GM23338 (cell line): ENCODE results near the gene BCOR. TPM values are rescaled to one million over a fixed set of nuclear protein-coding genes. Genes with fewer than 3 reads are reported as not detected.

Experiments
- ATAC-seq: fragments of 200-7000 bp; cut with Tn5 transposase; 3 replicates; pipeline ENCODE4 v1.9.1; 2020
- DNase-seq: peaks from one replicate; pipeline ENCODE4 v3.0.0-alpha.2; 2015; ENCODE audit warnings: low spot score
- H2AFZ ChIP-seq: fragments of 200-600 bp; sonication (generic); 2 replicates; pipeline ENCODE4 v1.8.0; 2016; ENCODE audit warnings: antibody characterized with exemption, mild to moderate bottlenecking, moderate library complexity
- H3F3A ChIP-seq: fragments of 200-600 bp; sonication (generic); replicated peaks from 2 replicates; pipeline ENCODE4 v1.8.0; 2017; ENCODE audit warnings: antibody characterized with exemption, mixed run types, low read depth
- H3K27ac ChIP-seq: fragments of 200-600 bp; sonication (generic); 2 replicates; pipeline ENCODE4 v1.6.1; 2016; ENCODE audit warnings: low read depth
- H3K27me3 ChIP-seq: fragments of 200-600 bp; sonication (generic); 2 replicates; pipeline ENCODE4 v1.8.0; 2016; ENCODE audit warnings: mild to moderate bottlenecking, mixed run types, moderate library complexity; ENCODE audit not compliant: insufficient read depth
- H3K36me3 ChIP-seq: fragments of 200-600 bp; sonication (generic); 2 replicates; pipeline ENCODE4 v1.8.0; 2016; ENCODE audit warnings: mild to moderate bottlenecking; ENCODE audit not compliant: insufficient read depth
- H3K4me1 ChIP-seq: fragments of 200-600 bp; sonication (generic); 2 replicates; pipeline ENCODE4 v1.8.0; 2016; ENCODE audit warnings: mild to moderate bottlenecking, moderate library complexity; ENCODE audit not compliant: insufficient read depth
- H3K4me2 ChIP-seq: fragments of 200-600 bp; sonication (generic); 2 replicates; pipeline ENCODE4 v1.7.1; 2017; ENCODE audit warnings: mixed run types
- H3K4me3 ChIP-seq: fragments of 200-600 bp; sonication (generic); 2 replicates; pipeline ENCODE4 v1.6.1; 2016; ENCODE audit warnings: mixed run types
- H3K79me2 ChIP-seq: fragments of 200-600 bp; sonication (generic); replicated peaks from 2 replicates; pipeline ENCODE4 v1.8.0; 2017; ENCODE audit warnings: mild to moderate bottlenecking; ENCODE audit not compliant: insufficient read depth
- H3K9me2 ChIP-seq: fragments of 200-600 bp; sonication (generic); 2 replicates; pipeline ENCODE4 v1.8.0; 2017; ENCODE audit not compliant: insufficient read depth
- H4K20me1 ChIP-seq: fragments of 200-600 bp; sonication (generic); replicated peaks from 2 replicates; pipeline ENCODE4 v1.8.0; 2017; ENCODE audit warnings: mild to moderate bottlenecking; ENCODE audit not compliant: insufficient read depth
- H3K27ac Mint-ChIP-seq: 2 replicates; pipeline ENCODE4 v1.8.0; 2020; ENCODE audit warnings: inconsistent platforms, mild to moderate bottlenecking, moderate library complexity, mixed read lengths
- H3K27me3 Mint-ChIP-seq: 3 replicates; pipeline ENCODE4 v1.8.0; 2022; ENCODE audit warnings: low read depth, mild to moderate bottlenecking, moderate library complexity, mixed read lengths, inconsistent platforms; ENCODE audit not compliant: insufficient read depth, poor library complexity
- H3K36me3 Mint-ChIP-seq: 3 replicates; pipeline ENCODE4 v1.8.0; 2021; ENCODE audit warnings: low read depth, mild to moderate bottlenecking, inconsistent platforms, moderate library complexity, mixed read lengths
- H3K4me1 Mint-ChIP-seq: 3 replicates; pipeline ENCODE4 v1.8.0; 2020; ENCODE audit warnings: mild to moderate bottlenecking, inconsistent platforms, mixed read lengths
- H3K4me3 Mint-ChIP-seq: 3 replicates; pipeline ENCODE4 v1.8.0; 2021; ENCODE audit warnings: moderate library complexity, mild to moderate bottlenecking, inconsistent platforms, mixed read lengths
- H3K9me3 Mint-ChIP-seq: 3 replicates; pipeline ENCODE4 v1.8.0; 2020; ENCODE audit warnings: moderate library complexity, mild to moderate bottlenecking, inconsistent platforms, mixed read lengths
- CREB1 ChIP-seq: fragments of 250-450 bp; sonication (Bioruptor Pico); IDR thresholded peaks from 2 replicates; pipeline ENCODE4 v1.5.0; 2020; ENCODE audit warnings: low read depth, mild to moderate bottlenecking, moderate library complexity
- CTCF ChIP-seq, 2 experiments: fragments of 200-600 bp in 1 of 2; sonication (generic) in 1 of 2; conservative IDR thresholded peaks; 2 replicates each; pipeline versions ENCODE4 v1.5.1 to v1.6.1; 2016 to 2017; ENCODE audit warnings: antibody characterized with exemption in 2 of 2, low read depth in 2 of 2, mild to moderate bottlenecking in 2 of 2, moderate library complexity in 1 of 2
- ETS1 ChIP-seq: IDR thresholded peaks from 2 replicates; pipeline ENCODE4 v1.6.1; 2016; ENCODE audit warnings: antibody characterized with exemption
- EZH2 ChIP-seq: fragments of 200-600 bp; sonication (generic); IDR thresholded peaks from one replicate; pipeline ENCODE4 v1.8.0; 2017; ENCODE audit warnings: antibody characterized with exemption, mild to moderate bottlenecking, low read depth; ENCODE audit not compliant: unreplicated experiment
- EZH2phosphoT487 ChIP-seq: fragments of 200-600 bp; sonication (generic); IDR thresholded peaks from one replicate; pipeline ENCODE4 v1.8.1; 2018; ENCODE audit warnings: antibody characterized with exemption; ENCODE audit not compliant: unreplicated experiment
- JUNB ChIP-seq: IDR thresholded peaks from one replicate; pipeline ENCODE4 v1.6.1; 2016; ENCODE audit warnings: antibody characterized with exemption; ENCODE audit not compliant: unreplicated experiment
- NANOG ChIP-seq: IDR thresholded peaks from 2 replicates; pipeline ENCODE4 v1.6.1; 2016; ENCODE audit warnings: antibody characterized with exemption, borderline replicate concordance
- POLR2AphosphoS5 ChIP-seq: IDR thresholded peaks from 2 replicates; pipeline ENCODE4 v1.6.1; 2016; ENCODE audit warnings: antibody characterized with exemption, low read depth
- REST ChIP-seq: IDR thresholded peaks from one replicate; pipeline ENCODE4 v1.6.1; 2018; ENCODE audit warnings: antibody characterized with exemption; ENCODE audit not compliant: unreplicated experiment
- STAT1 ChIP-seq: IDR thresholded peaks from one replicate; pipeline ENCODE4 v1.6.1; 2016; ENCODE audit warnings: antibody characterized with exemption; ENCODE audit not compliant: unreplicated experiment
- ZNF114 ChIP-seq: fragments of 250-450 bp; sonication (Bioruptor Pico); IDR thresholded peaks from 2 replicates; pipeline ENCODE4 v1.5.0; 2020; ENCODE audit warnings: mild to moderate bottlenecking, moderate library complexity
- ZNF331 ChIP-seq: fragments of 250-450 bp; sonication (Bioruptor Pico); IDR thresholded peaks from 2 replicates; pipeline ENCODE4 v1.5.0; 2020; ENCODE audit warnings: low read depth, mild to moderate bottlenecking, moderate library complexity
- polyA plus RNA-seq: library from polyadenylated mRNA; unstranded; fragments of >200 nt; fragmentation: Nextera tagmentation; extraction: Ambion mirVana; gene quantifications from 2 replicates; pipeline ENCODE4 v1.2.1, GENCODE V29; 2016
- total RNA-seq: library from RNA; depleted of rRNA; stranded (reverse); fragments of >200 nt; shearing (Covaris generic); gene quantifications from 2 replicates; pipeline ENCODE4 v1.2.3, GENCODE V29; 2014

The BCOR gene
- total and polyA plus RNA-seq, 2 experiments from 2014 or later = 25.5 to 60.8 TPM

GRCh38 chrX:40083979-40084359 lies 13.8 kb downstream of the BCOR start:
- Histone ChIP-seq H3F3A (no peaks in the 10 kb centered on the region), H3K4me2 (peak overlapping the region; percentile 80), H3K9me2 (no peaks in the 10 kb centered on the region), H3K36me3 (no peaks in the 10 kb centered on the region), H3K27me3 (peaks cover 50% of the 10 kb centered on the region), H4K20me1 (peaks cover 15% of the 10 kb centered on the region; the same call in 1 of the 2 replicates), H2AFZ (no peak overlapping the region), H3K4me3 (peak overlapping the region; percentile 55), H3K27ac (no peak overlapping the region), H3K4me1 (peaks cover 55% of the 10 kb centered on the region), H3K79me2 (peaks cover 92% of the 10 kb centered on the region)
- ATAC-seq (no peak), DNase-seq (no peak)
- Mint-ChIP-seq H3K4me3 (peak overlapping the region; percentile 68), H3K27me3 (peaks cover 47% of the 10 kb centered on the region), H3K36me3 (peaks cover 11% of the 10 kb centered on the region; the same call in 2 of the 3 replicates), H3K9me3 (no peaks in the 10 kb centered on the region; the same call in 2 of the 3 replicates), H3K27ac (no peak overlapping the region), H3K4me1 (peaks cover 81% of the 10 kb centered on the region)
- TF ChIP-seq JUNB = no peak
- no peak for TF ChIP-seq EZH2

- DNase-seq = peak; percentile 62
- Mint-ChIP-seq H3K27me3 (peaks cover 44% of the 10 kb centered on the region), H3K4me1 (peaks cover 77% of the 10 kb centered on the region), H3K9me3 (no peaks in the 10 kb centered on the region; the same call in 2 of the 3 replicates), H3K4me3 (peak overlapping the region; percentile 68), H3K27ac (no peak overlapping the region), H3K36me3 (peaks cover 11% of the 10 kb centered on the region; the same call in 2 of the 3 replicates)
- Histone ChIP-seq H3K4me2 (peak overlapping the region; percentile 80), H3K36me3 (no peaks in the 10 kb centered on the region), H3K4me3 (peak overlapping the region; percentile 55), H3F3A (no peaks in the 10 kb centered on the region), H4K20me1 (peaks cover 15% of the 10 kb centered on the region; the same call in 1 of the 2 replicates), H3K79me2 (peaks cover 92% of the 10 kb centered on the region), H2AFZ (no peak overlapping the region), H3K9me2 (no peaks in the 10 kb centered on the region), H3K4me1 (peaks cover 52% of the 10 kb centered on the region), H3K27me3 (peaks cover 46% of the 10 kb centered on the region), H3K27ac (no peak overlapping the region)
- ATAC-seq = peak; percentile 42
- TF ChIP-seq REST (no peak), CREB1 (CRISPR knock-in tag) (no peak), ZNF331 (CRISPR knock-in tag) (no peak), ETS1 (no peak), JUNB (no peak), STAT1 (no peak), NANOG (no peak), ZNF114 (CRISPR knock-in tag) (no peak), EZH2phosphoT487 (no peak), EZH2 (no peak), POLR2AphosphoS5 (no peak), CTCF (conservative IDR thresholded peaks at IDR 0.05; ENCODE audit: low read depth in 2 of 2) (no peak)
Measured at GRCh38 chrX:40083120-40083978, 14.4 kb downstream of the BCOR start.
